Body of pancreas (tissue), 4 donors: Measurements from ENCODE around the gene ZNF35. TPM values are rescaled to one million over a fixed set of nuclear protein-coding genes. Genes with fewer than 3 reads are reported as not detected.

Experiments used
- ATAC-seq: fragments of 150-250 bp; one replicate; pipeline ENCODE4 v1.9.1; 2016
- DNase-seq, 4 donors: peaks; one replicate each; pipeline ENCODE4 v3.0.0-alpha.2; 2019
- H3K27ac ChIP-seq, 4 donors: fragments of 200-600 bp; sonication (generic); 1 replicate in 3 of 4; 2 replicates in 1 of 4; pipeline versions ENCODE4 v1.5.1 to v1.6.1; 2016 to 2019; ENCODE audit warnings: mild to moderate bottlenecking in 1 of 4, mixed read lengths in 1 of 4, moderate library complexity in 1 of 4
- H3K27me3 ChIP-seq, 2 donors: fragments of 200-600 bp; sonication (generic); one replicate each; pipeline ENCODE4 v1.6.0; 2016; ENCODE audit warnings: mild to moderate bottlenecking in 1 of 2
- H3K36me3 ChIP-seq, 2 donors: fragments of 200-600 bp; sonication (generic); replicated peaks in 1 of 2; 2 replicates each; pipeline ENCODE4 v1.5.1; 2016; ENCODE audit warnings: low read depth in 2 of 2; ENCODE audit not compliant: insufficient read depth in 1 of 2
- H3K4me1 ChIP-seq: fragments of 200-600 bp; sonication (generic); one replicate; pipeline ENCODE4 v1.6.0; 2016
- H3K4me3 ChIP-seq, 2 donors: fragments of 200-600 bp; sonication (generic); 1 replicate in 1 of 2; 2 replicates in 1 of 2; pipeline ENCODE4 v1.5.1; 2016 to 2019
- H3K9me3 ChIP-seq, 3 donors: fragments of 200-600 bp; sonication (generic); 1 replicate in 2 of 3; 2 replicates in 1 of 3; pipeline ENCODE4 v1.5.1; 2016
- CTCF ChIP-seq, 7 experiments: fragments of 450-650 bp in 4 of 7; fragments of 200-600 bp in 3 of 7; sonication (generic) in 3 of 7; IDR thresholded peaks; one replicate each; pipeline ENCODE4 v1.5.1; 2016 to 2019; ENCODE audit warnings: antibody characterized with exemption in 7 of 7
- POLR2A ChIP-seq, 3 donors: fragments of 450-650 bp; IDR thresholded peaks; one replicate each; pipeline ENCODE4 v1.6.1; 2016; ENCODE audit warnings: antibody characterized with exemption in 3 of 3, mild to moderate bottlenecking in 2 of 3
- WGBS, 2 donors: methylation state at CpG; one replicate each; pipeline ENCODE4 v1.1.5; 2017; 5-methylcytosine and 5-hydroxymethylcytosine counted together
- intact Hi-C: fragments of 100-400 bp; cut with DNase I; formaldehyde crosslinking; loops from one replicate; pipeline ENCODE4 v1.15.1; 2023
- total RNA-seq, 2 donors: library from RNA; depleted of rRNA; stranded (reverse); fragments of >200 nt; gene quantifications; one replicate each; pipeline ENCODE4 v1.1.0, GENCODE V29; 2016

Gene ZNF35
- total RNA-seq, 2 donors from 2014 or later: 3.1 to 7.9 TPM

DNA sequence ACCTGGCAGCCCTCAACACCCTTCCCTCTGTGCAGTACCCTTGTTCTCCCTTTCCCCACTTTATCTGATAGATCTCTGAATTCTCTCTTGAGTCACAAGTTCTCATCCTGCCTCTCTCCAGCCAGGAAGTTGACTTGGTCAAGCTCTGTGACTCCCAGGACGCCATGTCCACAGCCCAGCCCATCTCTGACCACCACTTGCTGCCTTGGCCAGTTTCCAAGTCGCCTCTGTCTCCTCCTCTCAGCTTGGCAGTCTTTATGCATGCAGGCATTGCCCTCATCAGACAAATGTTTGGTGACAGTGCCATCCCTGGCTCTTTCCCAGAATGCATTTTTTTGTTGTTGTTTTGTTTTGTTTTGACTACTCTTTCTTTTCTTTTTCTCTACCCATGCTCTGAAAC is 25.7 kb downstream of the ZNF35 start:
- no peaks in the 10 kb centered on the region for H3K4me1 ChIP-seq
- H3K27ac ChIP-seq: no peak overlapping the region
- ATAC-seq: no peak
- no peak for DNase-seq
- no peaks in the 10 kb centered on the region for H3K9me3 ChIP-seq
- no peaks in the 10 kb centered on the region for H3K27me3 ChIP-seq
- intact Hi-C loops: no loop called here
- H3K36me3 ChIP-seq: no peaks in the 10 kb centered on the region
- no peak overlapping the region for H3K4me3 ChIP-seq
- TF ChIP-seq POLR2A (IDR thresholded peaks at IDR 0.05) (no peak), CTCF (IDR thresholded peaks at IDR 0.05) (no peak)
- 73 to 74% methylated on average over 2 of the region's 2 CpGs for WGBS, 2 donors

DNA sequence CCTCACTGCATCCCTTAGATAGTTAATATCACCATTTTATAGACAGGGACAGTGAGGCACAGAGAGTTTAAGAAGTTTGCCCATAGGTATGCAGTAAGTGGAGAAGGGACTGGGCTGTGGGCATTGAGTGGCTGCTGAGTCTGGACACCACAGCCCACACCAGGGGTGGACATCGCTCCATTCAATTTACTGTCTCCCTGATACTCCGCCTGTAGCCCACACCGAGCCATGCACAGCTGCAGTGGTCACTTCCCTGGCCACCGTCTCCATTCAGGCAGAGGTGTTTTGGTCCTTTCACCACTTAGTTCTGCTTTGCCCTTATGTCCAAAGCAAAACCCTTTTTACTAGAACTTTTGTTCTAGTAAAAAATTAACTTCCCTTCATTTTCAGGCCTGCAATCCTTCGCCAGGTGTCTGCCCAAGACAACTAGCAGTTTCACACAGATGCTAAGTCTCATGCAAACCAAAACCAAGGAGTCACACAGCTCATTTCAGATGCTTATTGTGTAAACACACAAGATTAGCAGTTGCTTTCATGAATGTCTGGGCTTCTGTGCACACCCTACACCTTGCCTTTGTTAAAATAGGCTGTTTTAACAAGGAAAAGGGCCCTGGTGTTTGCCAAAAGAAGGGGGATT is 30.1 kb downstream of the ZNF35 start:
- no peaks in the 10 kb centered on the region for H3K27me3 ChIP-seq
- no peak for TF ChIP-seq CTCF (IDR thresholded peaks at IDR 0.05)
- no peak for TF ChIP-seq POLR2A (IDR thresholded peaks at IDR 0.05)
- no peaks in the 10 kb centered on the region for H3K4me1 ChIP-seq
- H3K4me3 ChIP-seq: no peak overlapping the region
- H3K36me3 ChIP-seq: no peaks in the 10 kb centered on the region
- no peaks in the 10 kb centered on the region for H3K9me3 ChIP-seq
- DNase-seq (no peak), ATAC-seq (no peak)
- WGBS, 2 donors: 88 to 99% methylated on average over 5 of the region's 5 CpGs
- intact Hi-C loops: no loop called here
- no peak overlapping the region for H3K27ac ChIP-seq

DNA sequence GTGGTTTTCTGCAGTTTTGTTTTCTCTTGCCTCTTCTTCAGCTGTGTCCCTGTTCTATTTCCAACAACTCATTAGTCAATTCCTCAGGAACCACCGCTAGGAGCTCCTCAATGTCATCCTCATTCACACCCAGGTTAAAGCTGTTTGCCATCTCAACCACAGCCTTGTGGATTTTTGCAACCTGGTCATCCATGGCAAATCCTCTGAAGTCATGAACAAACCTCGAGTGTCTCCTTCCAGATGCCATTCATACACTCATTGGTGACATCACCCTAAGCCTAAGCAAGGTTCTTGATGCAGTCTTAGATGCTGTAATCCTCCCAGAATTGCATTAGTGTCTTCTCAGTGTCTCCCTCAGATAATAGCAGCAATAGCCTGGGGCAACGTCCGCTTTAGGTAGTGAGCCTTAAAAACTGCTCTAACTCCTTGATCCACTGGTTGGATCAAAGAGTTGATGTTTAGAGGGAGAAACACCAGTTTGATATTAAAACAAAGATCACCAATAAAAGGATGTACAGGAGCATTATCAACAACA is 32.5 kb downstream of the ZNF35 start:
- Histone ChIP-seq H3K4me1 (peaks cover 14% of the 10 kb centered on the region), H3K27me3 (no peaks in the 10 kb centered on the region), H3K36me3 (no peaks in the 10 kb centered on the region), H3K9me3 (no peaks in the 10 kb centered on the region), H3K27ac (no peak overlapping the region), H3K4me3 (no peak overlapping the region)
- intact Hi-C loops: no loop called here
- TF ChIP-seq POLR2A (IDR thresholded peaks at IDR 0.05) (no peak), CTCF (IDR thresholded peaks at IDR 0.05) (no peak)
- 94 to 100% methylated on average over 4 of the region's 4 CpGs for WGBS, 2 donors
- no peak for ATAC-seq
- no peak for DNase-seq

DNA sequence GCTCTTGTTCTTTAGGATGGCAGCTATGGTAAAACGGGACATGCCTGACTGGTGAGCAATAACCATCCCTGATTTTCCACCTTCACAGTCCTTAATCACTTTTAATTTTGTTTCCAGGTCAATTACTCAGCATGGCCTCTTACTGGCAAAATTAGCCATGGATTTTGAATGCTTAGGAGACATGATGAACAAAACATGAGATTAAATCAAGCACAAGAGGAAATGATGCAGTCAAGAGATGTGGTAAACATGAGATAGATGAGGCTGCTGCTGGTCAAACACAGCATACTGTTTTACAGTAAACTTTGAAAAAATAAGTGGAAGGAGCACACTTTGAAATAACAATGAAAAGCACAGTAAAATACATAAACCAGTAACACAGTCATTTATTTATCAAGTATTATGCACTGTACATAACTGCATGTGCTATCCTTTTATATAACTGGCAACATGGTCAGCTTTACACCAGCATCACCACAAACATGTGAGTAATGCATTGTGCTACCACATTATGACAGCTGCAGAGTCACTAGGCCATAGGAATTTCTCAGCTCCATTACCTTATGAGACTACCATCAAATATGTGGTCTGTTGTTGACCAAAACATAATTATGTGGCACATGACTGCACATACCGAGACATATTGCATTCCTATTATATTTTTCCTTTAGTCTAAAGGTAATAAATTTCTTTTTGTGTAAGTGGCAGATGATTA is 33.8 kb downstream of the ZNF35 start:
- H3K27ac ChIP-seq: no peak overlapping the region
- H3K4me1 ChIP-seq: peaks cover 18% of the 10 kb centered on the region
- no peaks in the 10 kb centered on the region for H3K9me3 ChIP-seq
- no peak for ATAC-seq
- DNase-seq: no peak
- WGBS, 2 donors: 91 to 95% methylated on average over 2 of the region's 2 CpGs
- H3K4me3 ChIP-seq: no peak overlapping the region
- no peaks in the 10 kb centered on the region for H3K36me3 ChIP-seq
- TF ChIP-seq POLR2A (IDR thresholded peaks at IDR 0.05) (no peak), CTCF (IDR thresholded peaks at IDR 0.05) (no peak)
- intact Hi-C loops: no loop called here
- H3K27me3 ChIP-seq: no peaks in the 10 kb centered on the region
